Measurements from ENCODE around the gene XYLB. TPM values are rescaled to one million over a fixed set of nuclear protein-coding genes. Genes with fewer than 3 reads are reported as not detected.
"Not testable (repeated sequence)": the region's sequence is repeated elsewhere in the genome, so short reads cannot be mapped to it uniquely, and the experiment has no call there.

XYLB gene
- 1 to 10 TPM; 5.9 to 6.9 TPM for total RNA-seq

DNA sequence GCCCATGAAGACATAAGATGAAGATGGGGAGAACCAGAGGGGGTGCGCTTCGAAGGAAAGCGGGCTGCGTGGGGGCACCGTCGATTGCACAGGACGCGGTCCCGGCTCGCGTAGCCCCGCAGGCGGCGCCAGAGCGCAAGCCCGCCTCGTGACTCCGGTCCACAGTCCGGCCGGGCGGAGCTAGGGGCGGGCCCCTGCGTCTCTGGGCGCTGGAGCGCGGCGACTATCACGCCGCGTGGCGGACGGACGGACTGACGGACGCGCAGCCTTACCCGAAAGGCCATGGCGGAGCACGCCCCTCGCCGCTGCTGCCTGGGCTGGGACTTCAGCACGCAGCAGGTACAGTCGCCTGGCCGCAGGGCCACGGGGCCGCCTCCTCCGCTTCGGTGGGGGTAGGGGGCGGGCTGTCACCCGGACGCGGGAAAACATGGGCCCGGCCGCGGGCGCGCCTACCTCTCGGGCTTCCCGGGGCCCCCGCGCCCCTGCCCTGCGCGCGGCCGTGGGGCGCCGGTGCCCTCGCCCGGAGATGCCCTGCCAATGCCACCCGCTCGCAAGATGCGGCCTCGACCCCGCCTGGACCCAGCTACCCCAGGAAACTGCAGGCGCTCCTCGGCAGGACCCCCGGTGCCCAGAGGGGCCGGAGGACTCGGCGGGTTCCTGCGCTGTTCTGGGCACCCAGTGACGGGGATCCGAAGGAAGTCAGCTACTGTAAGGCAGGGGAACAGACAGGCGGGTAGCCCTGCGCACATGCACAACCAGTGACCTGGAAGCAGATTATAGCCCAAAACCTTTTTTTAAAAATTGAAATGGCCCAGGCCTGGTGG, at the start of gene XYLB:
Gene XYLB, plus strand, starts transcription at position 199 of the 824 bp plus-strand sequence. Its CDS starts 84 bp downstream, at position 283.
- POLR2A ChIA-PET, result interaction anchor here (0.6 to 2.6 kb wide), 5 partner anchors 13 to 205 kb away, joined by 3 to 10 read pairs (median 3); partner anchors contain the start of gene OXSR1
- CTCF ChIA-PET, result interaction anchor here (0.6 to 2.6 kb wide), 23 partner anchors 9 to 229 kb away, joined by 3 to 15 read pairs (median 4); partner anchors contain the start of gene EXOG

DNA sequence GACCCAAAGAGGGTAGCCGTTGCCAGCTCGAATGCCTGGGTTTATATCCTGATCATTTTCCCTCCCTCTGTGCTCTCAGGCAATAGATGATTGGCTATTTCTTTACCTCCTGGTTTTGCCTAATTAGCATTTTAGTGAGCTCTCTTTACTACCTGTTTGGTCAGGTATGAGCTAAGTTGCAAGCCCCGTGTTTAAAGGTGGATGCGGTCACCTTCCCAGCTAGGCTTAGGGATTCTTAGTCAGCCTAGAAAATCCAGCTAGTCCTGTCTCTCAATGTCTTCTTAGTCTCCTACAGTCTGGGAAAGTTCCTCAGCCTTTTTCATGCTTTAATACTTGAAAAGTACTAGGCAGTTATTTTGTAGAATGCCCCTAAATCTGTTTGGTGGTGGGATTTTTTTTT, 49.5 kb upstream of the XYLB start:
- CTCF ChIA-PET, result interaction anchor here (0.5 kb wide), 2 partner anchors 40 to 365 kb away, joined by 3 read pairs; no protein-coding TSS in a partner anchor
- POLR2A ChIA-PET, result not testable (repeated sequence)

DNA sequence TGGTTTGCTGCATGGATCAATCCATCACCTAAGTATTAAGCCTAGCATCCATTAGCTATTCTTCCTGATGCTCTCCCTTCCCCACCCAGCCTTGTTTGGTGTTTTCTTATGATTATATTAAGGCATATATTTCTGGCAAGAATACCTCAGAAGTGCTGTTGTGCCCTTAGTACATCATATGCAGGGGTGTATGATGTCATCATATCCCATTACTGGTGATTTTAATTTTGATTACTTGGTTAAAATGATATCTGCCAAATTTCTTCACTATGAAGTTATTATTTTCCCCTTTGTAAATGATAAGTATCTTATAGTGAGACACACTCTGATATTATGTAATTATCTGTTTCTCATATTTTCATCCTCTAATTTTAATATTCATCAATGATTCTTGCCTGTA, 49.0 kb upstream of the XYLB start:
- ChIA-PET CTCF (interaction anchor here (0.7 to 1.2 kb wide), 3 partner anchors 49 to 182 kb away, joined by 3 to 5 read pairs (median 3); partner anchors contain the start of gene XYLB), POLR2A (no interaction called here)

DNA sequence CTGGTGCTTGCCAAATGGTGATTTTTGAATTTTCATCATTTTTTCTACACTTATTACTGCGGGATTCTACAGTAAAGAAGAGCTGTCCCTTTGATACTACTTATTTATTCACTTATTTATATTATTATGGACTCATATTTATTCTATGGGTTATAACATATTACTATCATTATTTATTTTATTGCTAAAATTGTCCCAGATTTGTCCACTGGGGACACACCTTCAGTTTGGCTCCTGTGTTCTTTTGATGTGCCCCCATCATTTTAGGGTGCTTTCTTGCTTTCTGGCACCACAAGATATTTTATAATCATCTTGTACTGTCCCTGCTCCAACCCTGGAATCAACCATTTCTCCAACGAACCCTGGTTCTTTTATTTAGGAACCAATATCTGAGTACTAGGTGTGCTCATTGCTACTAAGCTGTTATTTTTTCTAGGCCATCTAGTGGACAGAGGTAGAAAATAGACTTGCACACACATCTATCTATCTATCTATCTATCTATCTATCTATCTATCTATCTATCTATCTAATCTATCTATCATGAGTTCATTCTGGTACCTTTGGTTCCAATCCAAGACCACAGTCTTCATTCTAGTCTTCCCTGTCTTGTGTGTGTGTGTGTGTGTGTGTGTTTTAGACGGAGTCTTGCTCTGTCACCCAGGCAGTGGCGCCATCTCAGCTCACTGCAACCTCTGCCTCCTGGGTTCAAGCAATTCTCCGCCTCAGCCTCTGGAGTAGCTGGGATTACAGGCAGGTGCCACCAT, 48.5 kb upstream of the XYLB start:
- ChIA-PET POLR2A (interaction anchor here (0.6 kb wide), 1 partner anchor 199 kb away, joined by 6 read pairs; no protein-coding TSS in a partner anchor), CTCF (interaction anchor here (0.7 to 1.2 kb wide), 3 partner anchors 49 to 183 kb away, joined by 3 to 5 read pairs (median 3); partner anchors contain the start of gene XYLB)

DNA sequence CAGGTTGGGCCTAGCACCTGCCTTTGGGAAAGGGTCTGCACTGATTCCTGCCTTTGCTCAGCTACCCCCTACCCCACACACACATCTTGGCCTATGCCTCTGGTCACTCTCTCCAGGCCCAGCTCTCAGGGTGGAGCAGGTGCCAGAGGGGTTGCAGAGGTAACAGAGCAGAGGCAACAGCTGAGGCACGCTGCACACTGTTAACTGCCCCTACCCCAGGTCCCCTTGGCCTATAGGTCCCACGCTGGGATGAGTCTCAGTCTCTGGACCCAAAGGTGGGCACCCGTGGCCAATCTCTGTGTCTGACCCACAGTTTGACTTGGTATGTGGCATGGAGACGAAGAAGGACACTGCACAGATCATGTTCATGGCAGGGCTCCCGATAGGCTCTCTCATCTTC, 39.6 kb upstream of the XYLB start:
- CTCF ChIA-PET, result no interaction called here
- POLR2A ChIA-PET, result no interaction called here

DNA sequence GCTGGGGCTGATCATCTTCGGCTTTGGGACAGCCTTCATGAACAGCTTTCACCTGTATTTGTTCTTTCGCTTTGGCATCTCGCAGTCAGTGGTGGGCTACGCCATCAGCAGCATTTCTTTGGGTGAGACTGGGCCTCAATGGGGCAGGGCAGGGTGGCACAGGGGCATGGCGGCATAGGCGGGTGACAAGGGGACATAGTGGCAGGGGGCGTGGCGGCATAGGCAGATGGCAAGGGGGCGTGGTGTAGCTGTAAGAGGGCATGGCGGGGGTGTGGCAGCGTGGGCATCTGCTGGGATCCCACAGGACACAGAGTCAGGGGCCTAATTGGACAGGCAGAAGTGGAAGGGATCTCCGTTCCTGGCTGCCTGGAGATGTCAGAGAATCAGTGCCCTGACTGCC, 39.0 kb upstream of the XYLB start:
- CTCF ChIA-PET, result no interaction called here
- POLR2A ChIA-PET, result no interaction called here

DNA sequence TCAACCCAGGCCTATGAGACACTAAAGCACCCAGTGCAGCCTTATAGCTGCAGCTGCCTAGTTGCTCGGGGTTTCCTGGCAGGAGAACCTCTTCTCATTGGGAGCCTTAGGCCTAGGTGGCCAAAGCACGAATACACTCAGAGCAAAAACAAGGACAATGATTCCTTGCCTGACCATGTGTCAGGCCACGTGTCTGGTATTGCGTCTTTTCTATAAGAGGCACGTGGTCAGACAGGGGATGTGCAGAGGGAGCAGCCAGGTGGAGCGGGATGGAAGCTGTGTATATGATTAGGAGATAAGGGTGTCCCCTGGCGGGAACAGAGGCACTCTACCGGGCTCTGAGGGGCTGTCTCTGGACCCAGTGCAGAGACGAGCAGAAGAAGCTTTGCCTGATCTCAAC, 38.1 kb upstream of the XYLB start:
- CTCF ChIA-PET, result interaction anchor here (0.7 kb wide), 1 partner anchor 83 kb away, joined by 3 read pairs; no protein-coding TSS in a partner anchor
- POLR2A ChIA-PET, result no interaction called here

DNA sequence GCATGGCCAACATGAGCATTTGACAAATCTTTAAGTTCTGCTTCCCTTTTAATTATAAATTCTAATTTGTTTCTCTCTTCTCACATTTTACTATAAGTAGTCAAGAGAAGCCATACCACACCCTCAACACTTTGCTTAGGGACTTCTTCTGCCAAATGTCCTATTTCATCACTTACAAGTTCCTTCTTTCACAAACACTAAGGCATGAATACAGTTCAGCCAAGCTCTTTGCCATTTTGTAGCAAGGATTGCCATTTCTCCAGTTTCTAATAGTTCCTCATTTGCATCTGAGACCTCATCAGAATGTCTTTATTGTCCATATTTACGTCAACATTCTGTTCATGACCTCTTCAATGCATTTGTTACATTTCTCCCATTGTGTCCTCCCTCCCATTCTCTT, 35.1 kb upstream of the XYLB start:
- POLR2A ChIA-PET, result no interaction called here
- CTCF ChIA-PET, result no interaction called here

DNA sequence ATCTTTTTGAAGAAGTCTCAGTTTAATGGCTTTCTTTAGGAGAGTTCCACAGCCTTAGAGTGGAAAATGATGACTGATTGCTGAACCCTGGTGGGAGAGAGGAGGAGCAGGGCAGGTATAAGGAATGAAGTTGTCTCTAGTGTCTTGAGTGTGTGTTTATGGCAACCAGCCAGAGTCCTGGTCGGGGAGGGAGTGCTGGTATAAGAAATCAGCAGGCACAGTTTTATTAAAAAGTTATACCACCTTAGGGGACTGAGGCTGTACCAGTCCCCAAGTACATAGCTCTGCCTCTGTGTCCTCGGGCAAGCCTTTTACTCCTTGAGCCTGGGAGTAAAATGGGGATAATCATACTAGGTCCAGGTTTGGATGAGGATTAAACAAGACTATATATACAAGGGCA, 34.6 kb upstream of the XYLB start:
- CTCF ChIA-PET, result no interaction called here
- POLR2A ChIA-PET, result no interaction called here

DNA sequence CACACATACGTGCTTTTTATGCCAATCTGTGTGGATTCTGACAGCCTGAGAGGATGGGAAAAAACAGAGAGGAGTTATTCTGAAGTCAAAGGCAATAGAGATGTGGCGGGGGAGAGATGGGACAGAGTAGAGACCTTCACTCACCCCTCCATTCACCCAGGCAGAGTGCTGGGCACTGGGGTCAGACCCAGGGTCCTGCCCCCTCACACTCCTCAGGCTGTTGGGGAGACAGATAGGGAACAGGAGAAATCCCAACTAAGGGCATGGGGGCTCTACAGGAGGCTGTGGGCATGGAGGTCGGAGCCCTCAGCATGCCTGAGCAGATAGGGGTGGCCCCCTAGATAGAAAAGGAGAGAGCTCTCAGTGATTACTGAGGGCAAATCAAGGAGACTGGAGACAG, 34.2 kb upstream of the XYLB start:
- POLR2A ChIA-PET, result no interaction called here
- CTCF ChIA-PET, result no interaction called here

DNA sequence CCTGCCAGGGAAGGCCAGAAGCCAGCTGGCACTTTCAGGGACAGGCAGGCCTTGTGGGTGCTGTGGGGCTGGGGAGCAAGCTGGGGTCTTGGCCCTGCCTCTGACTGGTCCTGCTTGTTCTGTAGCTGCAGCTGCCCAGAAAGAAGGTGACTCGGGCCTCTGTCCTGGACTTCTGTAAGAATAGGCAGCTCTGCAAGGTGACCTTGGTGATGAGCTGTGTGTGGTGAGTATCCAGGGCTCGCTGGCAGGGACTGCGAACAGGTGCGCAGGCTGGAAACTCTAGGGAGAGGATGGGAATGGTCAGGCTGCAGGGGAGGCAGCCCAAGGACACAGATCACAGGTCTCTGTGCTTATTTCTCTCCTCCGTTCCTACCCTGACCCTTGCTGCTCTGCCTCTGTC, 33.3 kb upstream of the XYLB start:
- POLR2A ChIA-PET, result no interaction called here

DNA sequence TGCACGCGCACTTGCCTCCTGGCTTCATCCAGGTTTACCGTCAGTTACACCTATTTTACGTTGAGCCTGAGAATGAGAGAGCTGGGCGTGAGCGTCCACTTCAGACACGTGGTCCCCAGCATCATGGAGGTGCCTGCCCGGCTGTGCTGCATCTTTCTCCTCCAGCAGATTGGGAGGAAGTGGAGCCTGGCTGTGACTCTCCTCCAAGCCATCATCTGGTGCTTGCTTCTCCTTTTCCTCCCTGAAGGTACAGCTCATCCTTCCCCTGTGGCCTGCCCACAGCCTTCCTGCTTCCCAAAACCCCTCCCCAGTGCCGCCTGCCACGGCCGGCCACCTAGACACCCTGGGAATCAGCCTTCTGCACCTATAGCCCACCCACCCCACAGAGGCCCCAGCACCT, 32.9 kb upstream of the XYLB start:
- ChIA-PET POLR2A (no interaction called here), CTCF (no interaction called here)

More for the DNA sequence above, 33.3 kb upstream of the XYLB start:
- CTCF ChIA-PET, result no interaction called here

DNA sequence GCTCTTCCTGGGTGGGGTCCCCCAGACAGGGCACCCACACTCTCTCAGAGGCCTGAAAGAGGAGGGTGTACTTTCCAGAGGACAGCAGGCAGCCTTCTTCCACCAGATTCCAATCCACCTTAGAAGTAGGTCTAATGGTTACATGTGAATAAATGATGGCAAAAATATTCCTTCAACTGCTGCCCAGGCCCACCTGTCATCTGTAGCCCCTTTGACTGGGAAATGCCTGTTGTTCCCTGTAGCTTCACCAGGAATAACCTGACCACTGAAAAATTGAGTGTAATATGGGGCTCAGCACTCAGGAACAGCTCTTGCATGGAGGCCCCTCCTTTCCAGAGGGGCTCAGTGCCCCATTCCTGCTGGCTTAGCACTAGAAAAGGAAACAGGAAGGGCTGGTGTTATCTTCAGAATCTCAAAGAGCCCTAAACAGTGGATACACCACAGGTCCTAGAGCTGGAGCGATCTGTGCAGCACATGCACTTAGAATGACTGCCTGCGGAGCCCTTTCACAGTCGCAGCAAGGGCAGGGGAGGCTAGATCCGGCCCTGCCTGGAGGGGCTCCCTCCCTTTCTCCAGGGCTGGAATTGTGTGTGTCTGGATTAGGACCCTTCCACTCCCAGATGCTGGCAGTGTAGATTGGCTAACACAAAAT, 32.3 kb upstream of the XYLB start:
- ChIA-PET POLR2A (no interaction called here), CTCF (no interaction called here)

DNA sequence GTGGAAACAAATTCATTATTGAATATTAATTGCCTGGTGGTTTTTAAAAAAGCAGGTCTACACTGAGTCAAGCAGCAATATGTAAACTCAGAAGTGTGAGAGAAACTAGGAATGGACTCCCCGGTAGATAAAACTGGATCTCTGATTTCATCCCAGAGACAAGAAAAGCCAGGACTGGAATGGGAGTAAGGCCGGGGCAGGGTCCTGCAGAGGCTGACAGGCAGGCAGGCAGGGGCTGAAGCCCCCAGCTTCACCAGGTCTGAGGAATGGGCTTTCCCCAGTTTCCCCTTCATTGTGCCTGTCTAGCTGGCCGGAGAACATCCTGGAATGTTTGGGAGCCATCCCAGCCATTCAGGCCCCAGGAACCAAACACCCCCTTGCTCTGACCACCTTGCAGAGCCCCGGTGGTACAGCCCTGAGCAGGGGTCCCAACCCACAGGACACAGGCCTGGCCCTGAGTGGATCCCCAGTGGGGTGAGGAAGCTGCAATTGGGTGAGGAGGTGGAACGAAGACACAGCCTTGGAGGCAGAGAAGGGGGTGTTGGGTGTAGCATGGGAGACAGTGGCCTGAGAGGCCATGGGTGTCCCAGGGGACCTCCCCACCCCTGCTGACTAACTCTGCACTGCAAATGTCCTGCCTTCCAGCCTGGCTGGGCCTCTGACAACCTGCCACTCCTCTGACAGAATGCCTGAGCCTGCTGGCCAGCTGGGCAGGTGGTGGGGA, 31.7 kb upstream of the XYLB start:
- ChIA-PET POLR2A (no interaction called here), CTCF (no interaction called here)

DNA sequence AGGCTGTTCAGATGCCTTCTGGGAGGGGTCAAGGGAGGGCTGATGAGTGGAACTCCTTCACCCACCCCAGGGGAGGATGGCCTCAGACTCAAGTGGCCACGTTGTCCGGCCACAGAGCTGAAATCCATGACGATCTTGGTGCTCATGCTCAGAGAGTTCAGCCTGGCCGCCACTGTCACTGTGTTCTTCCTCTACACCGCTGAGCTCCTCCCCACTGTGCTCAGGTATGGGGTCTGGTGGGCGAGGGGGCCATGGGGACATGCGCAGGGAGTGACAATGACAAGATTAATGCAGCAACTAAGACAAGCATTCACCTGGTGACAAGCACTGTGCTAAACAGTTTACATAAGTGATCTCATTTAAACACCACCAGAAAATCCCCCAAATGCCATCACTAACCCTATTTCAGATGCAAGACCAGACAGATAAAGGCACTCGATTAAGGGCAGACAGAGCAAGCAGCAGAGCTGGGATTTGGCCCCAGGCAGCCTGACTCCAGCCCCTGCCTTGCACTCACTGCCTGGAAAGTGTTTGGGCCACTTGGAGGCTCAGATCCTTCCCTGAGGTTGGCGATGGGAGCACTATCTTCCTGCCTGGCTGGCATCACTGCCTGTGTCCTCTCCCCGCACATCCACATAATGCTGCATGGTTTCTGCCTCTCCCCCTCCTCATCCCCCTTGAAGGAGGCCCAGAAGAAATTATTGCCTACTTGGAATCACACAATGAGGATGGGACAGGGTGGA, 30.9 kb upstream of the XYLB start:
- POLR2A ChIA-PET, result no interaction called here
- CTCF ChIA-PET, result no interaction called here

DNA sequence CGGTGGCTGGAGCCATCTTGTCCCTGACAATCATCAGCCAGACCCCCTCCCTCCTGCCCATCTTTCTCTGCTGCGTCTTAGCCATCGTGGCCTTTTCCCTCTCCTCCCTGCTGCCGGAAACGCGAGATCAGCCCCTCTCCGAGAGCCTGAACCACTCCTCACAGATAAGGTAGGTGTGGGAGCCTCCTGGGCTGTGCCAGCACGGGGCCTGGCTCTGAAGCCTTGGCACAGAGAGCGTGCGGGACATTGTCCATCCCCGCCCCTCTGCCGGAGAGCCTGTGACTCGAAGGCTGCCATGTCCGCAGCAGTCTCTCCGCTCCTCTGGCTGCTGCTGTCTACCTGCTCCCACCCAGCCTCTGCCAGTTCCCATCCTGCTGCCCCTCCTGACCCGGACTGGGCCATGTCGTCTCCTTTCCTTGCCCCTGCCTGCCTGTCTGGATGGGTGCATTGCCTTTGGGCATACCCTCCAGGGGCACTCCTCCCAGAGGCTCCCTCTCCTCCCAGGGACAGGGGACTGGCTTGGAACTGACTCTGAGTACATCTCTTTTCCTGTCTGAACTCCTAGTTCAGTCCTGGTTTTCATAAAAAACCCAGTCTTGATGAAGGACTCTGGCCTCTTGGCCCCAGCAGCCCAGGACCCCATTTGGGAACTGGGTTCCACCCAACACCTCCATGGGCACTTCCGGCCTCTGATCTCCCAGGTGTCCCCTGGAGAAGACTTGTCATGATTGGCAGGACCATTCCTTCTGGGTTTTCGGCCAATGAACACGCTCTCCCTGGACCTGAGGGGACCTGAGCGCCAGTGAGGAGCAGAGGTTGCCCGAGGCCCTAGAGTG, 30.0 kb upstream of the XYLB start:
- ChIA-PET POLR2A (no interaction called here), CTCF (no interaction called here)

DNA sequence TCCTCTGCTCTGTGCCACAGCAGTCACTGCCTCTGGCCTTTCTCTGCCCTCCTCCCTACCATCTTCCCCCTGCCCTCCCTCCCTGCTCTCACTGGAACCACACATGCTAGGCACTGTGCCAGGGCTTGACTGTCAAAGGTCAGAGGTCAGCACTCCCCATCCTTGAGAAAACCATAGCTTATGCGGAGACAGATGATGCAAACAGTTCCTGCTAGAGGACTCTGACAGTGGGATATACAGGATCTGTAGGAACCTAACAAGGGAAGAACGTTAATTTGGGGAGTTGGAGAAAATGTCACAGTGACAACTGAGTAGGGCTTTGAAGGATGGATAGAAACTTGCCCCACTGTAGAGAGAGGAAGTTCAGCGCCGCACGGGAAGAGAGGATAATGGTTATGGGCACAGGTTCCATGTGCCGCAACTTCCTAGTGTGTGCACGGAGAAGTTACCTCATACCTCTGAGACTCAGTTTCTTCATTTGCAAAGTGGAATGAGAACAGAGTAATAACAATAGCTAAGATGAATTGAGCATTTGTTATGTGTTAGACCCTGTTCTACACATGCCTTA, 29.3 kb upstream of the XYLB start:
- ChIA-PET CTCF (no interaction called here), POLR2A (no interaction called here)

Measured in activated CD8-positive, alpha-beta memory T cell treated with anti-CD3 and anti-CD28 coated beads for 36 hours (primary cell).